ENCODE results near the gene IL2RA.

DNA sequence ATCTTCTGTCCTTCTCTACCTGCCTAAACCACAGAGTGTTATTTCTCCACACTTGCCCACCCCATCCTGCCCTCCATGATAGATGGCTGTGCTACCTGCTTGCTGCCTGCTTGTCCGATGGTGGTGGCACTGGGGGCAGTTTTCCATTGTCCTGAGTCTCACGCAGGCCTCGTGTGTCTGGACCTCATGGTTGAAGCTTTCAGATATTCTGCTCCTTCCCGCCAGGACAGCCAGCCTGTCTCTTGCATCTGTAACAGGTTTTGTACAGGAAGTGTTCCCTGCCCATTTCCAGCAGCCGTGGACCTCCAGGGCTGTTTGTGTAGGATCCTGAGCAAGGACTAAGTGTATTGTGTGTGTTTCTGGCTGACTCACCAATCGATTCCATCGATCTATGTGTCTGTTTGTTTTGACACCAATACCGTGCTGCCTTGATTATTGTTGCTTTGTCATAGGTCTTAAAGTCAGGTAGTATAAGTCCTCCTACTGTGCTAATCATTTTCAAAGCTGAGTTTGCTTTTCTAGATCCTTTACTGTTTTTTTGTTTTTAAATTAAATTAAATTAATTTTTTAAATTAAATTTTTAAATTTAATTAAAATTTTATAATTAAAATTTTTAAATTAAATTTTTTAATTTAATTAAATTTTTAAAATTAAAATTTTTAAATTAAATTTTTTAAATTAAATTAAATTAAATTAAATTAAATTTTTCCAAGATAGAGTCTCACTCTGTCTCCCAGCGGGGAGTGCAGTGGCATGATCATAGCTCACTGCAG, 93.3 kb downstream of the IL2RA start:
- TF ChIP-seq ZNF70 (CRISPR knock-in tag; IDR thresholded peaks at IDR 0.05) (no peak), ZNF8 (CRISPR knock-in tag; IDR thresholded peaks at IDR 0.05) (no peak), BACH2 (CRISPR knock-in tag; IDR thresholded peaks at IDR 0.05; ENCODE audit: borderline replicate concordance) (no peak), ARNTL (CRISPR knock-in tag; IDR thresholded peaks at IDR 0.05; ENCODE audit: borderline replicate concordance, low read depth) (no peak), ZNF565 (CRISPR knock-in tag; conservative IDR thresholded peaks at IDR 0.05; ENCODE audit: low read depth) (no peak), ISL1 (CRISPR knock-in tag; IDR thresholded peaks at IDR 0.05) (no peak), ZFP30 (CRISPR knock-in tag; IDR thresholded peaks at IDR 0.05) (no peak)

Data from SK-N-SH treated with all-trans-retinoic acid at 6 μM for 48 hours (cell line).